Mesodermal cell (in vitro differentiated cells): ENCODE results near the gene SCN5A.

Source experiments
- H3K27ac ChIP-seq: 2 replicates; pipeline ENCODE4 v1.7.0; 2013; ENCODE audit warnings: mild to moderate bottlenecking, low read depth, low read length, moderate library complexity; ENCODE audit not compliant: severe bottlenecking
- H3K36me3 ChIP-seq: 2 replicates; pipeline ENCODE4 v1.7.1; 2013; ENCODE audit warnings: mild to moderate bottlenecking, low read length, moderate library complexity; ENCODE audit not compliant: control insufficient read depth, insufficient read depth
- H3K4me1 ChIP-seq: one replicate; pipeline ENCODE4 v1.7.1; 2013; ENCODE audit warnings: mild to moderate bottlenecking, low read length; ENCODE audit not compliant: insufficient read depth, control insufficient read depth, poor library complexity, severe bottlenecking
- H3K4me3 ChIP-seq: 2 replicates; pipeline ENCODE4 v1.7.0; 2013; ENCODE audit warnings: low read length, control low read depth, mild to moderate bottlenecking; ENCODE audit not compliant: insufficient read depth, poor library complexity, severe bottlenecking; ENCODE audit errors: extremely low read depth
- H3K9me3 ChIP-seq: 2 replicates; pipeline ENCODE4 v1.7.1; 2013; ENCODE audit warnings: mild to moderate bottlenecking, low read length, moderate library complexity; ENCODE audit not compliant: control insufficient read depth
- WGBS, 2 experiments: methylation state at CpG; one replicate each; pipeline ENCODE4 v1.1.5; 2013; ENCODE audit warnings: missing lambda C conversion rate in 2 of 2; ENCODE audit not compliant: insufficient coverage in 2 of 2; 5-methylcytosine and 5-hydroxymethylcytosine counted together

The SCN5A gene

GRCh38 chr3:38519651-38520050 lies 129.8 kb downstream of the SCN5A start:
- 46 to 59% methylated on average over 2 to 3 of the region's 5 CpGs for WGBS, 2 experiments
- Histone ChIP-seq H3K9me3 (no peaks in the 10 kb centered on the region), H3K36me3 (peaks cover 15% of the 10 kb centered on the region), H3K4me1 (peaks cover 18% of the 10 kb centered on the region), H3K4me3 (no peak overlapping the region), H3K27ac (no peak overlapping the region)

DNA sequence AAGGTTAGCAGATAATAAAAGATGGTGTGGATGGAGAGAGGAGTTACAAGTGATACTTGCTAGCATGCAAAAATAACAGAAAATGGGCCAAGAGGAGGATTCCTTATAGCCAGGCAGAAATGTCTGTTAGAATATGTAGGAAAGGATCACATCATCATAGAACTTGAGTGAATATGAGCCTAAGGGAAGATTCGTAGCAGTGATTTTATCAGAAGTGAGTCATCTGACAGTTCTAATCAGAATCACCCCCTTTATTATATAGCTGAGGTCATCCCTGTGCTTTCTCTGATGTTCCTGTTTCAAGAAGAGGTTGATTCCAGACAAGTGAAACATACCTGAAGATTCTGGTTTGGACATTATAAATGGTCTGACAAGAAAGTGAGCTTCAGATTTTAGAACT lies 130.5 kb downstream of the SCN5A start:
- no CpG with 5 or more reads among the region's 1 CpG for WGBS, 2 experiments
- H3K36me3 ChIP-seq: peaks cover 20% of the 10 kb centered on the region
- no peak overlapping the region for H3K4me3 ChIP-seq
- H3K9me3 ChIP-seq: no peaks in the 10 kb centered on the region
- H3K27ac ChIP-seq: no peak overlapping the region
- H3K4me1 ChIP-seq: peaks cover 16% of the 10 kb centered on the region

- Histone ChIP-seq H3K9me3 (no peaks in the 10 kb centered on the region), H3K36me3 (peaks cover 20% of the 10 kb centered on the region), H3K4me1 (peaks cover 12% of the 10 kb centered on the region), H3K27ac (no peak overlapping the region), H3K4me3 (no peak overlapping the region)
- WGBS, 2 experiments: 60% methylated on average over 1 of the region's 1 CpG; no CpG with 5 or more reads in 1 of the 2 experiments
Measured at GRCh38 chr3:38516669-38517068, 132.8 kb downstream of the SCN5A start.

- 87 to 95% methylated on average over 5 to 6 of the region's 7 CpGs for WGBS, 2 experiments
- Histone ChIP-seq H3K4me3 (no peak overlapping the region), H3K27ac (no peak overlapping the region), H3K36me3 (peaks cover 24% of the 10 kb centered on the region), H3K9me3 (no peaks in the 10 kb centered on the region), H3K4me1 (peaks cover 11% of the 10 kb centered on the region)
Measured at GRCh38 chr3:38515367-38515766, 134.1 kb downstream of the SCN5A start.

DNA sequence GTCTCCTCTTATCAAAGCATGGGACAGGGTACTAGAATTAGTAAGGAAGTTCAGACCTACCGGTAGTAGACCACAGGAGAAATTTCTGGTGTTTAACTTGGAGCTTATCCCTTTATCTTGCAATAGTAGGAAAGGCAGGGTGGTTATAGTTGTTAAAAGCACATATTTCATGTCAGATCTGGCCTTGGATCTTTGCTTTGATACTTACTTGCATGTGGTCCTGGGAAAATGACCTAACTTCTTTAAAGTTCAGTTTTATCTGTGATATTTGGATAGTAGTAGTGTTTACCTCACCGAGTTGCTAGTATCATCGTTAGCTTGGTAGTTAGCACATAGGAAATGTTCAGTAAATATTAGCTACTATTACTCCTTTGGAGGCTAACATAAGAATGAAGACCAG lies 137.9 kb downstream of the SCN5A start:
- H3K27ac ChIP-seq: no peak overlapping the region
- 80 to 100% methylated on average over 1 of the region's 3 CpGs for WGBS, 2 experiments
- no peaks in the 10 kb centered on the region for H3K9me3 ChIP-seq
- peaks cover 33% of the 10 kb centered on the region for H3K36me3 ChIP-seq
- no peaks in the 10 kb centered on the region for H3K4me1 ChIP-seq
- no peak overlapping the region for H3K4me3 ChIP-seq

GRCh38 chr3:38510631-38511030 lies 138.9 kb downstream of the SCN5A start:
- H3K4me1 ChIP-seq: no peaks in the 10 kb centered on the region
- peaks cover 37% of the 10 kb centered on the region for H3K36me3 ChIP-seq
- H3K27ac ChIP-seq: no peak overlapping the region
- H3K9me3 ChIP-seq: no peaks in the 10 kb centered on the region
- no peak overlapping the region for H3K4me3 ChIP-seq

DNA sequence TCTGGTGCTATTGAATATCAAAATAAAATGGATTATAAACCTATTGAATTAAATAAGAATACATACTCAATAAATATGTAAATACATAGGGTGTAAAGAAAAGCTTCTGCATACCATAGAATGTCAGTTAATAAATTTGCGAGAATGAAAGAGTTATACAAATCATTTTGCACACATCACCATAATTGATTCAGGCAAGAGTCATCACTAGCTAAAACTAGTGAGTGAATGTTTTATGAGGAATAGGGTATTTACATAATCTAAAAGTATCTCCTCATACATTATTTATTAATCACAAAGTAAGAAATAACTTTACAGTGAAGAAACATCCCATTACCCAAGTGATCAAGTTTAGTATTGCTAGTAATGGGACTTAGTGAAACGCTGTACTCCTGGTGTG lies 139.8 kb downstream of the SCN5A start:
- 100% methylated on average over 1 of the region's 2 CpGs; no CpG with 5 or more reads in 1 of the 2 experiments for WGBS, 2 experiments
- H3K36me3 ChIP-seq: peaks cover 35% of the 10 kb centered on the region
- no peaks in the 10 kb centered on the region for H3K4me1 ChIP-seq

GRCh38 chr3:38507120-38507519 lies 142.4 kb downstream of the SCN5A start:
- H3K36me3 ChIP-seq: peaks cover 28% of the 10 kb centered on the region
- no peak overlapping the region for H3K4me3 ChIP-seq
- WGBS, 2 experiments: 92 to 100% methylated on average over 1 to 2 of the region's 2 CpGs
- H3K27ac ChIP-seq: no peak overlapping the region
- H3K4me1 ChIP-seq: no peaks in the 10 kb centered on the region
- no peaks in the 10 kb centered on the region for H3K9me3 ChIP-seq

More for the DNA sequence above, 139.8 kb downstream of the SCN5A start:
- Histone ChIP-seq H3K9me3 (no peaks in the 10 kb centered on the region), H3K4me3 (no peak overlapping the region), H3K27ac (no peak overlapping the region)

GRCh38 chr3:38500688-38501417 lies 148.6 kb downstream of the SCN5A start:
- Histone ChIP-seq H3K9me3 (no peaks in the 10 kb centered on the region), H3K4me1 (peaks cover 10% of the 10 kb centered on the region), H3K27ac (no peak overlapping the region), H3K4me3 (no peak overlapping the region), H3K36me3 (peaks cover 26% of the 10 kb centered on the region)
- WGBS, 2 experiments: no CpG with 5 or more reads among the region's 2 CpGs
